Pancreas (tissue), 10 donors: Measurements from ENCODE around the gene EHD1. TPM values are rescaled to one million over a fixed set of nuclear protein-coding genes. Genes with fewer than 3 reads are reported as not detected.

Source experiments
- ATAC-seq, 4 donors: fragments of 200-7000 bp; cut with Tn5 transposase; one replicate each; pipeline versions ENCODE4 v1.8.0 to v1.9.1; 2020; ENCODE audit warnings: mild to moderate bottlenecking in 4 of 4, moderate library complexity in 4 of 4
- DNase-seq, 6 donors: peaks; one replicate each; pipeline ENCODE4 v3.0.0-alpha.2; 2020
- FAIRE-seq: peaks from 2 replicates; lab custom pipeline; 2012; peaks lifted over from hg19 to GRCh38; lab: Jason Lieb, UNC
- H3K27ac ChIP-seq, 4 donors: fragments of 200-600 bp; sonication (generic); 1 replicate in 3 of 4; 2 replicates in 1 of 4; pipeline versions ENCODE4 v1.5.0 to v1.8.0; 2020
- H3K27me3 ChIP-seq, 4 donors: fragments of 200-600 bp; one replicate each; pipeline ENCODE4 v1.8.0; 2021
- H3K36me3 ChIP-seq, 3 donors: fragments of 200-600 bp; sonication (generic) in 1 of 3; one replicate each; pipeline versions ENCODE4 v1.5.0 to v1.8.0; 2020 to 2021
- H3K4me1 ChIP-seq, 3 donors: fragments of 200-600 bp; one replicate each; pipeline ENCODE4 v1.8.0; 2021
- H3K4me3 ChIP-seq, 4 donors: fragments of 200-600 bp; sonication (generic) in 2 of 4; one replicate each; pipeline versions ENCODE4 v1.5.0 to v1.8.0; 2020 to 2021
- H3K9me3 ChIP-seq, 4 donors: fragments of 200-600 bp; one replicate each; pipeline ENCODE4 v1.8.0; 2021
- WGBS, 2 donors: extraction: QIAGEN DNeasy Blood & Tissue Kit; methylation state at CpG; one replicate each; pipeline ENCODE4 v1.1.7; 2013; 5-methylcytosine and 5-hydroxymethylcytosine counted together
- intact Hi-C, 3 donors: fragments of 100-400 bp; cut with DNase I; formaldehyde crosslinking; loops; one replicate each; pipeline versions ENCODE4 v1.11.1 to v1.14.2; 2022
- polyA plus RNA-seq, 2 donors: library from polyadenylated mRNA; stranded (reverse); fragments of 200-250 nt; gene quantifications; one replicate each; pipeline ENCODE4 v1.2.3, GENCODE V29; 2013
- total RNA-seq, 6 donors: library from RNA; stranded (reverse); fragmentation: NEBNext Ultra II Directional in 4 of 6; extraction: Animal tissue kit (Norgen Biotek cat#: 25700) in 4 of 6; gene quantifications; one replicate each; pipeline versions ENCODE4 v1.2.1 to v1.2.4, GENCODE V29; 2021 to 2023
- TF ChIP-seq, protein P1 (sequence below), 4 donors: fragments of 200-600 bp; sonication (generic) in 3 of 4; IDR thresholded peaks; one replicate each; pipeline versions ENCODE4 v1.5.0 to v1.8.0; 2021; ENCODE audit warnings: antibody characterized with exemption in 4 of 4
- donor health status: healthy with polysubstance abuse.
- donor health status: DM: no; HTN: no; CAD: no; lungs with moderate emphysema.
- donor health status: DM: no; HTN: no; CAD: no.
- donor health status: control.
- donor health status: control.
- donor health status: Bipolar disorder and iron deficiency.
- donor health status: DM: yes; HTN: yes; CAD: no.
- donor health status: DM: no; HTN: no; CAD: no.
- donor health status: DM: no; HTN: no; CAD: no.
- donor health status: DM: yes; HTN: yes; CAD: no.

Gene EHD1
- total and polyA plus RNA-seq, 8 donors, result 10.1 to 22.1 (median 16.8) TPM

DNA sequence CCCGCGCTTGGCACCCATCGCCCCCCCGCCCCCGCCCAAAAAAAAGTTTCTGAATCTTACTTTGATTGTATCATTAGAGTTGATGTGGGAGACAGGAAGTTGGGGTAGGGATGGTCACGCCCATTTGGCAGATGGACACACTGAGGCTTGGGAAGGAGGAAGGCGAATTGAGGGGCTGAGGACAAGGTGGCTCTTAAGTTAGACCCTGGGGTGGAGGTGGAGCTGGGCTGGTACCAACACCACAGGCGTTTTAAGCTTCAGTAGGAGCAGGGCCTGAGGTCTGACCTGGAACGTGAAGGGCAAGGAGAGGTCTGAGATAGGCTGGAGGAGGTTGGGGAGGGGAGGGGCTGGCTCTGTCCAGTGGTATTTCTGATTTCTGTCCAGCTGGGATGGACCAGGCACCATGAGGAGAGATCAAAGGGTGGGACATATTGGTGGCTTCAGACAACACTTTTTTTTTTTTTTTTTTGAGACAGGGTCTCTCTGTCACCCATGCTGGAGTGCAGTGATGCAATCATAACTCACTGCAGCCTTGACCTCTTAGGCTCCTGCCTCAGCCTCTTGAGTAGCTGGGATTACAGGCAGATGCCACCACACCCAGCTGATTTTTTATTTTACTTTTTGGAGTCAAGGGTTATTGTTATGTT lies 33.2 kb downstream of the EHD1 start:
- ATAC-seq (no peak), DNase-seq (peak in 1 of 6 donors; percentile 47), FAIRE-seq (no peak)
- H3K4me3 ChIP-seq, result peak overlapping the region; percentile 37 to 71 (median 54)
- no peaks in the 10 kb centered on the region for H3K27me3 ChIP-seq
- peaks cover 14 to 19% (median 16%) of the 10 kb centered on the region in 3 donors for H3K4me1 ChIP-seq
- peak overlapping the region; percentile 64 to 86 (median 78) for H3K27ac ChIP-seq
- intact Hi-C loops, result loop anchor here in 1 of 3 donors (5.0 kb wide), 1 partner anchor 52 kb away; no protein-coding TSS in a partner anchor
- 10 to 15% methylated on average over 9 of the region's 9 CpGs for WGBS, 2 donors
- H3K36me3 ChIP-seq, result no peaks in the 10 kb centered on the region
- TF ChIP-seq, protein P1, sequence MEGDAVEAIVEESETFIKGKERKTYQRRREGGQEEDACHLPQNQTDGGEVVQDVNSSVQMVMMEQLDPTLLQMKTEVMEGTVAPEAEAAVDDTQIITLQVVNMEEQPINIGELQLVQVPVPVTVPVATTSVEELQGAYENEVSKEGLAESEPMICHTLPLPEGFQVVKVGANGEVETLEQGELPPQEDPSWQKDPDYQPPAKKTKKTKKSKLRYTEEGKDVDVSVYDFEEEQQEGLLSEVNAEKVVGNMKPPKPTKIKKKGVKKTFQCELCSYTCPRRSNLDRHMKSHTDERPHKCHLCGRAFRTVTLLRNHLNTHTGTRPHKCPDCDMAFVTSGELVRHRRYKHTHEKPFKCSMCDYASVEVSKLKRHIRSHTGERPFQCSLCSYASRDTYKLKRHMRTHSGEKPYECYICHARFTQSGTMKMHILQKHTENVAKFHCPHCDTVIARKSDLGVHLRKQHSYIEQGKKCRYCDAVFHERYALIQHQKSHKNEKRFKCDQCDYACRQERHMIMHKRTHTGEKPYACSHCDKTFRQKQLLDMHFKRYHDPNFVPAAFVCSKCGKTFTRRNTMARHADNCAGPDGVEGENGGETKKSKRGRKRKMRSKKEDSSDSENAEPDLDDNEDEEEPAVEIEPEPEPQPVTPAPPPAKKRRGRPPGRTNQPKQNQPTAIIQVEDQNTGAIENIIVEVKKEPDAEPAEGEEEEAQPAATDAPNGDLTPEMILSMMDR (IDR thresholded peaks at IDR 0.05), result no peak
- no peaks in the 10 kb centered on the region for H3K9me3 ChIP-seq

DNA sequence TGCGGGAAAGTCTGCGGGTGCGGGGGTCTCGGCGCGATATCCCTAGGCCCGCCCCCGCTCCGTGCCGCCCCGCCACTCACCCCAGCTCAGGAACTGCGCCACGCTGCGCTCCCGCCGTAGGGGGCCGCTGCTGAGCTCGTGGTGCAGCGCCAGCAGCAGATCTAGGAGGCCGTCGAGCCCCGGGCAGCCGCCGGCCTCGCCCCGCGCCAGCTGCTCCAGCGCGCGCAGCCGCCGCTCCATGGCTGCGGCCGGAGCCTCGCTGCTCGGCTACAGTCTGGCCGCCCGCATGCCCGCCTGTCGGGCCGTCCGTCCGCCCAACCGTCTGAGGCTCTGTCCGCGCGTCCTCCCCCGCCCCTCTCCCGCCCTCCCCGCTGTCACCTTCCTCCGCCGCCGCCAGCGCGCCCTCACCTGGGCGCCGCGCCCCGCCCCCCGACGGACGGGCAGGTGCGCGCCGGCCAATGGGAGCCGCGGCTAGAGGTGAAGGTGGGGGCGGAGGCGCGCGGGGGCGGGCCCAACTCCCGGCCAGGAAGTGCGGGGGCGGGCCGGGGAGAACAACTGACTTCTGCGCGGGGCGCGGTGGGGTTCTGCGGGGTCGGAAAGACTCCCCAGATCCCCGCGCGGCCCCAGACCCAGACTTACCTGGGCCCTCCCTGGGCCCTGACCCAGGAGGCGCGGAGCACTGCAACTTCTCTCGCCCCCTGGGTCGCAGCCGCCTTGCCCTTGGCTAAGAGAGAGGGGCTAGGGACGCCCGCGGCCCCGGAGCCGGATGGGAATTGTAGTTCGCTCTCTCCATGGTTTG lies 33.9 kb downstream of the EHD1 start, which contains the start of gene CDC42BPG:
TSS of gene CDC42BPG (minus strand) at position 324 of the 799 bp plus-strand sequence. CDS start at position 240, 84 bp downstream.
- H3K36me3 ChIP-seq, result peaks cover 0 to 5% (median 0%) of the 10 kb centered on the region in 3 donors
- FAIRE-seq, result no peak
- H3K9me3 ChIP-seq, result no peaks in the 10 kb centered on the region
- TF ChIP-seq, protein P1 (IDR thresholded peaks at IDR 0.05), result peak; percentile 47 to 59 (median 48)
- H3K4me1 ChIP-seq, result peaks cover 14 to 19% (median 16%) of the 10 kb centered on the region in 3 donors
- intact Hi-C loops, result loop anchor here in 1 of 3 donors (5.0 kb wide), 1 partner anchor 53 kb away; no protein-coding TSS in a partner anchor
- peak; percentile 74 to 86 (median 78) for ATAC-seq
- H3K27ac ChIP-seq, result peak within 1 kb of the TSS; percentile 64 to 86 (median 78)
- DNase-seq, result peak; percentile 85 to 95 (median 93)
- H3K27me3 ChIP-seq, result no peaks in the 10 kb centered on the region
- peak within 1 kb of the TSS; percentile 37 to 71 (median 54) for H3K4me3 ChIP-seq
- 0 to 1% methylated on average over 80 to 96 of the region's 96 CpGs for WGBS, 2 donors

DNA sequence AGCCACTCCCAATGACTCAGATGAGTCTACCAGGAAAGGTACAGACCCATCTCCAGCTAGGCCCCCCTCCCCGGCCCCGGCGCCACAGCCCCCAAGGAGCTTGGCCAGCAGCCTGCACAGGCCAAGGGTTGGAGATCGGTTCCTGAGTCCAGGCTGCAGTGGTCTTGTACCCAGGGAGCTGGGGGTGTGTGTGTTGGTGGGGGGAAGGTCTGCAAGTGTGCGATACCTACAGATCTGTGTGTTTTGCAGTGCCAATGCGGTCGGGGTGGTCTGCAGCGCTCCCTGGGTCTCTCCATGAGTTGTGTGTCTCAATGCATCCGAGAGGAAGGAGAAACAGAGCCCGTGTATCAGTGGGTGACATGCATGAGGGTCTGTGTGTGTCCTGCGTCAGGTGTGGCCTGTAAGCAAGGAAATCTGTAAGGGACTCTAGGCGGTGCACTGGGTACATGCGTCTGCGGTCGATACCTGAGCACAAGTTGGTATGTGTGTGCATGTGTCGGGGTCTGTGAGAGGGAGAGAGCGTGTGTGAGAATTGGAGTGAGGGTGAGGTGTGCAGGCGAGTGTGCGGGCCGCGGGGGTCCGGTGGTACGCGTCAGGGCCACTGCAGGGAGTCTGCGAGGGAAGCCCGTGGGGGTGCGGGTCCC lies 34.6 kb downstream of the EHD1 start:
- peak overlapping the region; percentile 37 to 71 (median 54) for H3K4me3 ChIP-seq
- no peaks in the 10 kb centered on the region for H3K9me3 ChIP-seq
- WGBS, 2 donors, result 7 to 12% methylated on average over 16 to 27 of the region's 27 CpGs
- intact Hi-C loops, result no loop called here
- TF ChIP-seq, protein P1 (IDR thresholded peaks at IDR 0.05), result no peak
- FAIRE-seq (no peak), ATAC-seq (peak; percentile 1 to 10 (median 4)), DNase-seq (peak in 2 of 6 donors; percentile 30 to 82)
- H3K27me3 ChIP-seq, result no peaks in the 10 kb centered on the region
- peaks cover 0 to 12% (median 0%) of the 10 kb centered on the region in 3 donors for H3K36me3 ChIP-seq
- H3K27ac ChIP-seq, result peak overlapping the region; percentile 64 to 86 (median 78)
- peaks cover 9 to 16% (median 15%) of the 10 kb centered on the region in 3 donors for H3K4me1 ChIP-seq

DNA sequence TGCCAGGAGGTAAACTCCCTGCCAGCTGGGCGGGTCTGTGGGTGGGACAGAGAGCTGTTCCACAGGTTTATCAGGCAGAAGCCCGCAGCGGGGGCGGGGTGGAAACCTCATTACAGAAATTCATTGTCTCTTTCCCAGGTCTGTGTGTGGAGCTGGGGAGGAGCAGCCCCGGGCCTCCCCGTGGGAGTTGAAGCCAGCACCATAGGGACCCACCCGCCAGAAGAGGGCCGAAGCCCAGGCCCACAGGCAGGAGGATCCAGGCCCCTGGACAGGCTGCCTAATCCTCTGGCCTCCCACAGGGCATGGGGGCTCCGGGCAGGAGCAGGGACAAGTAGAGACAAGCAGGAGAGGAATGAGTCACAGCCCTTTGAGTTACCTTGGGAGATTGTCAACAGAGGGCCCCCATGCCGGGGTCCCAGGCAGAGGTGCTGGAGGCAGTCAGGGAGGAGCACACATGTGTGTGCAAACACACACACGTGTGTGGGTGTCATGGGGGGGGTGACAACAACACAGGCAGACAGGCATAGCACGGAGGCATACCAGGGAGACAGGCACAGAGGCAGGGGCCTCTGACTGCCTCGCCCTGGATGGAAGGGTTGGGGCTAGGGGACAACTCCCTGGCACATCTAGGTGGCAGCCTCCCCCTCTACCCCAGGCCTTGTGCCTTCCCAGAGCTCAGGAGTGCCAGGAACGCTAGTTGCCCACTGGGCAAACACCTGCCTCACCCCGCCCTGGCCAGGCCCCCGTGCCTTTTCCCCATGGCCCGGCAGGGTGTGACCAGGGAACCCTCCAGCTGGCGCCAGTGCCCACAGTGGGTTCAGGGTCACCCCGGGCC lies 35.4 kb downstream of the EHD1 start:
- DNase-seq (peak; percentile 66 to 92 (median 90)), ATAC-seq (peak; percentile 55 to 70 (median 60)), FAIRE-seq (no peak)
- Histone ChIP-seq H3K4me3 (peak overlapping the region; percentile 13 to 71 (median 52)), H3K27ac (peak overlapping the region; percentile 44 to 86 (median 72)), H3K36me3 (peaks cover 0 to 20% (median 0%) of the 10 kb centered on the region in 3 donors), H3K9me3 (no peaks in the 10 kb centered on the region), H3K27me3 (no peaks in the 10 kb centered on the region), H3K4me1 (peaks cover 2 to 11% (median 9%) of the 10 kb centered on the region in 3 donors)
- TF ChIP-seq, protein P1 (IDR thresholded peaks at IDR 0.05), result no peak
- whole genome bisulfite sequencing, 2 donors, result 18% methylated on average over 18 to 19 of the region's 19 CpGs
- intact Hi-C loops, result no loop called here
